ENCODE data around the gene MSRB3.

Gene MSRB3

GRCh38 chr12:65462484-65462883 is 184.0 kb downstream of the MSRB3 start:
- no peaks in the 10 kb centered on the region for H3K27me3 ChIP-seq (ENCODE audit: control insufficient read depth in 2 of 2, insufficient read depth in 2 of 2, low read length in 2 of 2)
- H3K9me3 ChIP-seq (ENCODE audit: control insufficient read depth in 2 of 2, low read length in 2 of 2): no peaks in the 10 kb centered on the region
- H3K9ac ChIP-seq (ENCODE audit: low read depth in 1 of 2, low read length in 2 of 2): no peak overlapping the region
- H3K27ac ChIP-seq (ENCODE audit: low read depth in 2 of 2, low read length in 2 of 2): no peak overlapping the region
- H3K4me1 ChIP-seq (ENCODE audit: control insufficient read depth in 2 of 2, insufficient read depth in 2 of 2, low read length in 2 of 2): no peaks in the 10 kb centered on the region
- H3K4me3 ChIP-seq (ENCODE audit: low read length in 2 of 2): no peak overlapping the region
- H3K36me3 ChIP-seq (ENCODE audit: control insufficient read depth in 2 of 2, insufficient read depth in 2 of 2, low read length in 2 of 2): no peaks in the 10 kb centered on the region

- Histone ChIP-seq H3K36me3 (ENCODE audit: control insufficient read depth in 2 of 2, insufficient read depth in 2 of 2, low read length in 2 of 2) (no peaks in the 10 kb centered on the region), H3K27ac (ENCODE audit: low read depth in 2 of 2, low read length in 2 of 2) (no peak overlapping the region), H3K4me1 (ENCODE audit: control insufficient read depth in 2 of 2, insufficient read depth in 2 of 2, low read length in 2 of 2) (no peaks in the 10 kb centered on the region), H3K4me3 (ENCODE audit: low read length in 2 of 2) (no peak overlapping the region), H3K27me3 (ENCODE audit: control insufficient read depth in 2 of 2, insufficient read depth in 2 of 2, low read length in 2 of 2) (no peaks in the 10 kb centered on the region), H3K9ac (ENCODE audit: low read depth in 1 of 2, low read length in 2 of 2) (no peak overlapping the region), H3K9me3 (ENCODE audit: control insufficient read depth in 2 of 2, low read length in 2 of 2) (no peaks in the 10 kb centered on the region)
These were observed 184.6 kb downstream of the MSRB3 start for GRCh38 chr12:65463082-65463481.

- H3K27ac ChIP-seq (ENCODE audit: low read depth in 2 of 2, low read length in 2 of 2): no peak overlapping the region
- no peaks in the 10 kb centered on the region for H3K27me3 ChIP-seq (ENCODE audit: control insufficient read depth in 2 of 2, insufficient read depth in 2 of 2, low read length in 2 of 2)
- H3K4me3 ChIP-seq (ENCODE audit: low read length in 2 of 2): no peak overlapping the region
- no peak overlapping the region for H3K9ac ChIP-seq (ENCODE audit: low read depth in 1 of 2, low read length in 2 of 2)
- no peaks in the 10 kb centered on the region for H3K4me1 ChIP-seq (ENCODE audit: control insufficient read depth in 2 of 2, insufficient read depth in 2 of 2, low read length in 2 of 2)
- no peaks in the 10 kb centered on the region for H3K9me3 ChIP-seq (ENCODE audit: control insufficient read depth in 2 of 2, low read length in 2 of 2)
- H3K36me3 ChIP-seq (ENCODE audit: control insufficient read depth in 2 of 2, insufficient read depth in 2 of 2, low read length in 2 of 2): no peaks in the 10 kb centered on the region
These were observed 185.1 kb downstream of the MSRB3 start for GRCh38 chr12:65463611-65464010.

- Histone ChIP-seq H3K9me3 (ENCODE audit: control insufficient read depth in 2 of 2, low read length in 2 of 2) (no peaks in the 10 kb centered on the region), H3K9ac (ENCODE audit: low read depth in 1 of 2, low read length in 2 of 2) (no peak overlapping the region), H3K4me1 (ENCODE audit: control insufficient read depth in 2 of 2, insufficient read depth in 2 of 2, low read length in 2 of 2) (no peaks in the 10 kb centered on the region), H3K4me3 (ENCODE audit: low read length in 2 of 2) (no peak overlapping the region), H3K27me3 (ENCODE audit: control insufficient read depth in 2 of 2, insufficient read depth in 2 of 2, low read length in 2 of 2) (no peaks in the 10 kb centered on the region), H3K36me3 (ENCODE audit: control insufficient read depth in 2 of 2, insufficient read depth in 2 of 2, low read length in 2 of 2) (no peaks in the 10 kb centered on the region), H3K27ac (ENCODE audit: low read depth in 2 of 2, low read length in 2 of 2) (no peak overlapping the region)
These were observed 186.4 kb downstream of the MSRB3 start for GRCh38 chr12:65464930-65465329.

GRCh38 chr12:65465766-65466547 is 187.5 kb downstream of the MSRB3 start:
- no peaks in the 10 kb centered on the region for H3K9me3 ChIP-seq (ENCODE audit: control insufficient read depth in 2 of 2, low read length in 2 of 2)
- no peaks in the 10 kb centered on the region for H3K4me1 ChIP-seq (ENCODE audit: control insufficient read depth in 2 of 2, insufficient read depth in 2 of 2, low read length in 2 of 2)
- no peaks in the 10 kb centered on the region for H3K36me3 ChIP-seq (ENCODE audit: control insufficient read depth in 2 of 2, insufficient read depth in 2 of 2, low read length in 2 of 2)
- no peak overlapping the region for H3K27ac ChIP-seq (ENCODE audit: low read depth in 2 of 2, low read length in 2 of 2)
- H3K27me3 ChIP-seq (ENCODE audit: control insufficient read depth in 2 of 2, insufficient read depth in 2 of 2, low read length in 2 of 2): no peaks in the 10 kb centered on the region
- no peak overlapping the region for H3K9ac ChIP-seq (ENCODE audit: low read depth in 1 of 2, low read length in 2 of 2)
- H3K4me3 ChIP-seq (ENCODE audit: low read length in 2 of 2): no peak overlapping the region

GRCh38 chr12:65466911-65467310 is 188.4 kb downstream of the MSRB3 start:
- Histone ChIP-seq H3K4me1 (ENCODE audit: control insufficient read depth in 2 of 2, insufficient read depth in 2 of 2, low read length in 2 of 2) (no peaks in the 10 kb centered on the region), H3K4me3 (ENCODE audit: low read length in 2 of 2) (no peak overlapping the region), H3K36me3 (ENCODE audit: control insufficient read depth in 2 of 2, insufficient read depth in 2 of 2, low read length in 2 of 2) (no peaks in the 10 kb centered on the region), H3K9me3 (ENCODE audit: control insufficient read depth in 2 of 2, low read length in 2 of 2) (no peaks in the 10 kb centered on the region), H3K27me3 (ENCODE audit: control insufficient read depth in 2 of 2, insufficient read depth in 2 of 2, low read length in 2 of 2) (no peaks in the 10 kb centered on the region), H3K27ac (ENCODE audit: low read depth in 2 of 2, low read length in 2 of 2) (no peak overlapping the region), H3K9ac (ENCODE audit: low read depth in 1 of 2, low read length in 2 of 2) (no peak overlapping the region)

- Histone ChIP-seq H3K27ac (ENCODE audit: low read depth in 2 of 2, low read length in 2 of 2) (no peak overlapping the region), H3K27me3 (ENCODE audit: control insufficient read depth in 2 of 2, insufficient read depth in 2 of 2, low read length in 2 of 2) (no peaks in the 10 kb centered on the region)
These were observed 191.8 kb downstream of the MSRB3 start for GRCh38 chr12:65470256-65470655.

GRCh38 chr12:65472079-65472478 is 193.6 kb downstream of the MSRB3 start:
- H3K36me3 ChIP-seq (ENCODE audit: control insufficient read depth in 2 of 2, insufficient read depth in 2 of 2, low read length in 2 of 2): no peaks in the 10 kb centered on the region
- no peaks in the 10 kb centered on the region for H3K4me1 ChIP-seq (ENCODE audit: control insufficient read depth in 2 of 2, insufficient read depth in 2 of 2, low read length in 2 of 2)
- no peak overlapping the region for H3K9ac ChIP-seq (ENCODE audit: low read depth in 1 of 2, low read length in 2 of 2)
- H3K27ac ChIP-seq (ENCODE audit: low read depth in 2 of 2, low read length in 2 of 2): no peak overlapping the region
- H3K27me3 ChIP-seq (ENCODE audit: control insufficient read depth in 2 of 2, insufficient read depth in 2 of 2, low read length in 2 of 2): no peaks in the 10 kb centered on the region
- H3K4me3 ChIP-seq (ENCODE audit: low read length in 2 of 2): no peak overlapping the region
- no peaks in the 10 kb centered on the region for H3K9me3 ChIP-seq (ENCODE audit: control insufficient read depth in 2 of 2, low read length in 2 of 2)

More at GRCh38 chr12:65470256-65470655, 191.8 kb downstream of the MSRB3 start:
- Histone ChIP-seq H3K4me3 (ENCODE audit: low read length in 2 of 2) (no peak overlapping the region), H3K9me3 (ENCODE audit: control insufficient read depth in 2 of 2, low read length in 2 of 2) (no peaks in the 10 kb centered on the region), H3K36me3 (ENCODE audit: control insufficient read depth in 2 of 2, insufficient read depth in 2 of 2, low read length in 2 of 2) (no peaks in the 10 kb centered on the region), H3K9ac (ENCODE audit: low read depth in 1 of 2, low read length in 2 of 2) (no peak overlapping the region), H3K4me1 (ENCODE audit: control insufficient read depth in 2 of 2, insufficient read depth in 2 of 2, low read length in 2 of 2) (no peaks in the 10 kb centered on the region)

GRCh38 chr12:65474831-65475230 is 196.3 kb downstream of the MSRB3 start:
- H3K9me3 ChIP-seq (ENCODE audit: control insufficient read depth in 2 of 2, low read length in 2 of 2): no peaks in the 10 kb centered on the region
- no peak overlapping the region for H3K4me3 ChIP-seq (ENCODE audit: low read length in 2 of 2)
- H3K27me3 ChIP-seq (ENCODE audit: control insufficient read depth in 2 of 2, insufficient read depth in 2 of 2, low read length in 2 of 2): no peaks in the 10 kb centered on the region
- H3K9ac ChIP-seq (ENCODE audit: low read depth in 1 of 2, low read length in 2 of 2): no peak overlapping the region
- no peaks in the 10 kb centered on the region for H3K4me1 ChIP-seq (ENCODE audit: control insufficient read depth in 2 of 2, insufficient read depth in 2 of 2, low read length in 2 of 2)
- H3K36me3 ChIP-seq (ENCODE audit: control insufficient read depth in 2 of 2, insufficient read depth in 2 of 2, low read length in 2 of 2): no peaks in the 10 kb centered on the region
- no peak overlapping the region for H3K27ac ChIP-seq (ENCODE audit: low read depth in 2 of 2, low read length in 2 of 2)

- Histone ChIP-seq H3K27ac (ENCODE audit: low read depth in 2 of 2, low read length in 2 of 2) (no peak overlapping the region), H3K36me3 (ENCODE audit: control insufficient read depth in 2 of 2, insufficient read depth in 2 of 2, low read length in 2 of 2) (no peaks in the 10 kb centered on the region), H3K4me1 (ENCODE audit: control insufficient read depth in 2 of 2, insufficient read depth in 2 of 2, low read length in 2 of 2) (no peaks in the 10 kb centered on the region), H3K9ac (ENCODE audit: low read depth in 1 of 2, low read length in 2 of 2) (no peak overlapping the region), H3K27me3 (ENCODE audit: control insufficient read depth in 2 of 2, insufficient read depth in 2 of 2, low read length in 2 of 2) (no peaks in the 10 kb centered on the region), H3K9me3 (ENCODE audit: control insufficient read depth in 2 of 2, low read length in 2 of 2) (no peaks in the 10 kb centered on the region), H3K4me3 (ENCODE audit: low read length in 2 of 2) (no peak overlapping the region)
These were observed 199.2 kb downstream of the MSRB3 start for GRCh38 chr12:65477721-65478120.
